HG02798 (cell line): Measurements from ENCODE around the gene FANCB.
A peak's percentile ranks its signal among the peaks of the same experiment; 100 is the strongest.

Source experiments
- ATAC-seq: cut with Tn5 transposase; IDR thresholded peaks from one replicate; pipeline ENCODE4 v1.9.1; 2021; ENCODE audit warnings: mild to moderate bottlenecking; ENCODE audit not compliant: unreplicated experiment, poor library complexity

FANCB gene

DNA sequence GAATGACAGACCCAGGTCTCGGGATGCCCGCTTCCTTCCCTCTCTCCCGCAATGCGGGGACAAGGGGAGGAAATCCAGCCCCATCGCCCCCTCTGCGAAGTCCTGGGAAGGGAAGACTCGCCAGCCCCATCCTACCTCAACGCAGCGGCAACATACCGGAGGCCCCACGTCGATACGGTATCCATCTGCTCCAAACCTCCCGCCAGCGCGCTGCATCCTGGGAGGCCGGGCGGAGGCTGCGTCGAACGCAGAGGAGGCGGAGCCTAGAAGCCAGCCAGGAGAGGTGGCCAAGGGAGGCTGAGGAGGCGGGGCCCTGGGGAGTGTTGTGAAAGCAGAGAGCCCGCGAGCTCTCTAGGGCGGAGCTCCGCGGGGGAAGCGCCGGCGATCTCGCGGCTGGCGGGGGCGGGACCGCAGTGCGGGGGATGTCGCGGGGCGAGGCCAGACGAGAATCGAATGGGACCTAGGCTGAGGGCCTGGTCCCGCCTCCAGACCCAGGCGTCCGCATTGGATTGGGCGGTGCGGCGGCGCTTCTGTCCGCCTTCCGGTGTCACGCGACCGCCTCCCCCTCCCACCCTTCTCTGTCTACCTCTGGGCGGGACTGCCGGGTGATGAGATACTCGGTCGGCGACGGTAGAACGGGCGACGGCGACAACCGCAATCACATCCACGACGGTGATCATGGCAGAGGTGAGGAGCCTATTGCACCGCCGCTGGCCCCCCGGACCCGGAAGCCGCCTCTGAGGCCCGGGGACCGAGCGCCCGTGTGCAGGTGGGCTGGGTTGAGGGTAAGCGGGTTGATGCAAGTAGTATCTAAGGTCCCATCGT is at the start of gene FANCB, which contains the start of gene MOSPD2:
Gene FANCB (minus strand): TSS at position 219 of the 825 bp plus-strand sequence. CDS start 7,559 bp downstream, outside the sequence.
Gene MOSPD2 (plus strand): TSS at position 571 of the 825 bp plus-strand sequence. CDS start 108 bp downstream, at position 679.
- peak; percentile 97 for ATAC-seq

GRCh38 chrX:14922437-14922836 is 49.6 kb upstream of the FANCB start:
- no peak for ATAC-seq

DNA sequence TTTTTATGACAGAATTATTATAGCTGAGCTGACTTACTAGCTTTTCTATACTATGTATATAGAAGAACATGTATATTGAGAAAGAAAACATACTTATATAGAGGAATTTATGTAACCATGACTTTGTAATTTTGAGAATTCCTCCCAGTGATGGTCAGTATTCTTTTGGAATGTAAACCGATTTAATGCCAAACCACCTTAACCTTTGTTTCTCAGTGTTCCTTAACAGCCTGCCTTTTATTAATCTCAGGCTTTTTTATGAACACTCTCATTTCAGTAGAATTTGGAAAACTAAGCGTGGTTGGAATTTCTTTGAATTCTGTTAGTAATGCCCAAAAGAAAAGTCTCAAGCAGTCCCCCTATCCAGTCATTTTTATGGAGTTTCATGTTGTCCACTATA is 47.3 kb upstream of the FANCB start:
- no peak for ATAC-seq

DNA sequence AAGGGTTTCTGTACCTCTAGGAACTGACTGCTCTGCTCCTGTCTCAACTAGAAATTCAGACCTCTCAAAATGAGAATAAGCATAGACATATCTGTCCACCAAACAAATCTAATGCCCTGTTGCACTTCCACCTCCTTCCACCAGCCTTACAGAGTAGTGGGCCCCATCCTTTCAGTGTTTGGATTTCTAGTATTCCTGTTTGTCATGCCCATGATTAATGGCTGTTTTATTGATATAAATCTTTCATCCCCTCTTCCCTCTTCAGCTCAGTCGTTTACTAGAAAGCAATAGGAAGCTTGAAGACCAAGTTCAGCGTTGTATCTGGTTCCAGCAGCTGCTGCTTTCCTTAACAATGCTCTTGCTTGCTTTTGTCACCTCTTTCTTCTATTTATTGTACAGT is 46.5 kb upstream of the FANCB start:
- no peak for ATAC-seq

DNA sequence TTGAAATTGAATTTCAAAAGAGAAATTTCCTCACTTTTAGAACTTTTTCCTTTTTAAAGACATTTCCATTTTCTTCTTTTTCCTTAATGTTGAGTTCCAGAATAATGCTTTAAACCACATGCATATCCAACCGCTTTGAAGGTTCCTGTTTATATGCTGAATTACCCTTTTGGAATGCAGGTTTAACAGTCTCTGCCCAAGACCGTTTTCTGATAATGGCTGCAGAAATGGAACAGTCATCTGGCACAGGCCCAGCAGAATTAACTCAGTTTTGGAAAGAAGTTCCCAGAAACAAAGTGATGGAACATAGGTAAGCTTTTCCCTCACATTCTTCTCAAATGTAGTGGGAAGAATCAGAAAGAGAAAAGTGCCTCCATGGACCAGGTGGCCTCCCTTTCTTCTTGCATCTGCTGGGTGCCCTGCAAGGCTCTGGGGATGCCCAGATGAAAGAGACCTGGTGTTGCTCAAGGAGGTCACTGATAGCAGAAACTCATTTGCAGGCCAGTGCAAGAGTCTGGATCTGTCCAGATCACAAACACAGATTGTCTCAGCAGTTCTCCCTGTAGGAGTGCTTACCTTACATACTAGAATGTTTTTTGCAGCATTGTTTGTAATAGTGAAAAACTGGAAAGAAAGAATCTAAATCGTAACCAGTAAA is 43.3 kb upstream of the FANCB start:
- no peak for ATAC-seq

GRCh38 chrX:14915596-14915995 is 42.7 kb upstream of the FANCB start:
- no peak for ATAC-seq

DNA sequence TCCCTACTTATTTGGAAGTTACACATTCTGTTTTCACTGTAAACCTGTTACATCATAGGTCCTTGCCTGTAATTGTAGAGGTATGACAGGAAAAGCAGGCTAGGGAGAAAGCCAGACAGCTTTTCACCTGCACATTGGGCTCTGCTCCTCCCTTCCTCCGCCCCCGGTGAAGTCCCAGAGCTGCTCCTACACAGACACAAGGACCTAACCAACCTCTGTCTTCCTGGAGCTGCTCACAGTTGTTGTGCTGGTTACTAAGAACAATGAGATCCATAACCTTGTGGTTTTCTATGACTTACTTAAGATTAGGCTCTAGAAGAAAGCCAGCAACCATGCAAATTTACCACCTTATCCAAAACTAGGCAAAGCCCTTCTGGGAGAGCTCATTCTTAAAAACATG is 40.4 kb upstream of the FANCB start:
- ATAC-seq: no peak

DNA sequence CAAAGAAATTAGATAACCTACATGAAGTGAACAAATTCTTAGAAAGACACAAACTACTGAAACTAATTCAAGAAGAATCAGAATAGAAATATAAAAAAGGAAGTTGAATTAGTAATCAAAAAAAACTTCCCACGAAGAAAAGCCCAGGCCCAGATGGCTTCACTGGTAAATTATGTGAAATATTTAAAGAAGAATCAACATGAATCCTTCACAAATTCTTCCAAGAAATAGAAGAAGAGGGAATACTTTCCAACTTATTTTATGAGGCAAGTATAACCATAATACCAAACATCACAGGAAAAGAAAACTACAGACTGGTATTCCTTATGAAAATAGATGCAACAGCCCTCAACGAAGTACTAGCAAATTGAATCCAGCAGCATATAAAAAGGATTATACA is 31.0 kb upstream of the FANCB start:
- no peak for ATAC-seq

GRCh38 chrX:14902537-14902936 is 29.7 kb upstream of the FANCB start:
- ATAC-seq: no peak

- no peak for ATAC-seq
These were observed 26.7 kb upstream of the FANCB start for GRCh38 chrX:14899607-14900006.

DNA sequence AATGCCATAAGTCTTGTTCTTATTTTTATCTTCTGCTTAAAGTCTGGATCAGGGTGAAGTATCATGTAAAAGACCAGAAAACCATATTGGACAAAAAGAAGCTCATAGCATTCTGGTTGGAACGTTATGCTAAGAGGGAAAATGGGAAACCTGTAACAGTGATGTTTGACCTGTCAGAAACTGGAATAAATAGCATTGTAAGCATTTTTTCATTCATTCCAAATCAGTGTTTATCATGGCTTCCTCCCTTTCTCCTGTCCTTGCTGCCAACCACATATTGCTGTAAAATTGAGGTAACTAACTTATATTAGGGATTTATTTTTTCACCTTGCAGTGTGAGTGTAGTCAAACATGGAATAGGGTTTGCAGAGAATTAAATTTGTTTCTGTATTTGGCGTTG is 24.2 kb upstream of the FANCB start:
- no peak for ATAC-seq

- ATAC-seq: no peak
These were observed 23.4 kb upstream of the FANCB start for GRCh38 chrX:14896273-14896672.

DNA sequence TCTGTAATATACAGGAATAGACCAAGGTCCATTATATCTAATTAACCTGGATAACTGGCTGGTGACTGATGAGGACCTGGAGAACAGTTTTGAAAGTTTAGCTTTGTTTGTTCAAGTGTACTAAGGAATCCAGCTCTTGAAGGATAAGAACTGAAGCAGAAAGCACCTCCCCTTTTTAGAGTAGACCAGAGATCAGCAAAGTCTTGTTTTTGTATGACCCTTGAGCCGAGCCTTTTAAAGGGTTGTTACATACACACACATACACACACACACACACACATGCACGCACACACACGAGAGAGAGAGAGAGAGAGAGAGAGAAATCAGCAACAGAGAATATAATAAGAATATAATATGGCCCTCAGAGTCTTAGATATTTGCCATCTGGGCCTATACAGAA is 13.4 kb upstream of the FANCB start:
- no peak for ATAC-seq

GRCh38 chrX:14884714-14885113 is 11.8 kb upstream of the FANCB start:
- no peak for ATAC-seq

DNA sequence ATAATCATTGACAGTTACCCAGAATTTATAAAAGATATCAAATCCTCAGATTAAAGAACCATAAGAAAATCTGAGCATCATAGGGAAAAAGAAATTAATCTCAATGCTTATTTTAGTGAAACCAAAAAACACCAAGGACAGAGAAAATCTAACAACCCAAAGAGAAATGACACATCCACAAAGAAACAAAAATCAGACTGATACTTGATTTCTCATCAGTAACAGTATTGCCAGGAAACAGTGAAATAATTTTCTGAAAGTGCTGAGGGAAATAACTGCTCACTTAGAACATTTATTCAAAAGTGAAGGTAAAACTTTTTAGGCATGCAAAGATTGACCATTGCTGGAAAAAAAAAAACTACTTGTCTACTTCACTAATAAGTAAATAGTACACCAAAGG is 11.0 kb upstream of the FANCB start:
- no peak for ATAC-seq

DNA sequence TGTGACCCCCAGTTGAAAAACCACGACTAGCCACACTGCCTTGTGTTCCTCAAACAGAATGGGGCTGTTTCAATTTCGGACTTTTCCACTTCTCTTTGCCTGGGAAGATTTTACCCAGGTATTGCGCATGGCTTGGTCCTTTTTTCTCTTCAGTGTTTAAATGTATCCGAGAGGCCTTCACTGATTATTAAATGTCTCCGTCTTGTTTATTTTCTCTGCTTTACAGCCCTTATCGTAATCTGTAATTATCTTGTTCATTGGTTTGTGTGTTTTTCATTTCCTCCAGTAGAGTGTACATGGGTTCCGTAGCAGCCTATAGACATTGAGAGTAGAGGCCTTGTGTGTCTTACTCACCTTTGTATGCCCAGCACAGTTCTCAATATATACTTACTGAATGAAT is 2.8 kb upstream of the FANCB start:
- ATAC-seq: no peak

DNA sequence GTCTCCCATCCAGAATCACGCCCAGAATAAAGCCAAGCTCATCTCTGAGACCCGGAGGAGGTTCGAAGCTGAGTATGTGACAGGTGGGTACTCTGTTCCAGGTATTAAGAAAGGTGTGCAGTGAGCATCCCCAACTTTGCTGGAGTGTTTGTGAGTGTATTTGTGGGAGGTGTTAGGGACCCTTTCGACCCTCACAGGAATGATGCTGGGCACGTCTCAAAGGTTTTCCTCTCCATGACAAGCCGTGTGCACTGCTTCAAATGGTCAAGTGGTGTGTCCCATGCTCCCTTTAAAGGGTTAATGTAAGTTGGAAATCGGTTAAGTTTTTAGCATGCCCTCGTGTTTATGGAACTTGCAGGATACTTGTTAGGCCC is 794 bp upstream of the FANCB start:
- ATAC-seq: no peak

- ATAC-seq: no peak
These were observed 514 bp downstream of the FANCB start for GRCh38 chrX:14872355-14872754.

DNA sequence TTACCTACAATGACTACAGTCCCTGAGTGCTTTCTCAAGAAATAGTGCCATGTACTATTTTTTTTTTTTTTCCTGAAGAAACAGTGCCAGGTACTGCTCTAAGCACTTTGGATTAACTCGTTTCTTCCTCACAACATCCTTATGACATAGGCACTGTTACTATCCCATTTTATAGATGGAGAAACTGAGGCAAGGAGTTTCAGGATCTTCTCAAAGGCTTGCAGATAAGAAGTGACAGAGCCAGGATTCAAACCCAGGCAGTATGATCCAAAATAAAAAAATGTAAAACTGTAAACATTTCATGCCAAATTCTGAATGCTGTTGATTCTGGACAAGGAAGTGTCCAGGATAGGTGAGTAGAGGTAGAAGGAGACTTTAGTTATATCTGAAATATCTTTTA is 1.1 kb downstream of the FANCB start:
- ATAC-seq: no peak

DNA sequence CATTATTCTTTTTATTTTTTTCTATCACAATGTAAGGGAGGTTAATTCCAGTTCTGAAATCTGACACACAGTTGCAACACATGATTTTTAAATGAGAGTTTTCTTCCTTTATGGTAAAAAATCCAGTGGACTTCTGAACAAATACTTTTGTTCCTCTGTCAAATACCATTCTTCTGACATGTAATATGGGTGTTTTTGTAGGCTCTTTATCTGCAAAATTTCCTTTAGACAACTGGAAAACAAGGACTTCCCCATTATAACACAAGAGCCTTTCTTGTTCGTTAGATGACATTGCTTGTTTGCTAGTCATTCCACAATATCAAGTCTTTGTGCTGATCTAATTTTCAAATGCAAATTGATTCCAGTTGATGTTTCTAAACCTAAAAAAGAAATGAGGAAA is 7.7 kb downstream of the FANCB start:
- ATAC-seq: no peak

DNA sequence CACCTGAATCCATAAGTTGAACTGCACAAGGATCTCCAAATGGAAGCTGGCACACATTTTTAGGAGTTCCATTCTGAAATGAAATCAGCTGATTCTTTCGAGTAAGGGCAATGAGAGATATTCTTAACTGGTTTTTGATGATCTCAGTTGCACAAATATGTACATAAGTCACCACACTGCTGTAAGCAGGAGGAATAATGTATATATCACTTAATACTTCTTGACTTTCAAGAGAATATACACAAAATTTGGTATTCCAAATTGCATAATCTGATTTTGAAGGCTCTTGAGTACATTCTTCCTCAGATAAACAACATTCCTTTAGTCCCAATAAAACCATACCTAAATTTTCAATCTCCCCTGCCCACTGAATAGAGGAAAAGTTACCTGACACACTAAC is 8.2 kb downstream of the FANCB start:
- no peak for ATAC-seq

GRCh38 chrX:14851526-14851925 is 21.3 kb downstream of the FANCB start:
- no peak for ATAC-seq
